Measurements from ENCODE around the gene CLCF1. TPM values are rescaled to one million over a fixed set of nuclear protein-coding genes. Genes with fewer than 3 reads are reported as not detected.

CLCF1 gene
- total and polyA plus RNA-seq, 2 of the 13 experiments (the other 11 are each of a cell fraction or from before 2014, with no cell fraction given) = 0.49 to 0.78 TPM

- no TSS peak for BruUV-seq (replicated peaks)
- no peak overlapping the region for H3K4me3 ChIP-seq (replicated peaks in 1 of 3; ENCODE audit: insufficient read depth in 1 of 3, low read depth in 2 of 3, low read length in 3 of 3)
- H2AFZ ChIP-seq (ENCODE audit: low read length) = no peak overlapping the region
- H3K36me3 ChIP-seq (replicated peaks in 1 of 2; ENCODE audit: control insufficient read depth in 1 of 2, insufficient read depth in 2 of 2, low read length in 2 of 2) = no peaks in the 10 kb centered on the region
- DNase-seq (ENCODE audit: low spot score) (no peak), ATAC-seq (no peak), FAIRE-seq (no peak)
- H3K9me3 ChIP-seq (ENCODE audit: low read length) = no peaks in the 10 kb centered on the region
- WGBS (ENCODE audit: low lambda C conversion rate) = 15% methylated on average over 7 of the region's 18 CpGs
- no peaks in the 10 kb centered on the region for H4K20me1 ChIP-seq (ENCODE audit: insufficient read depth, low read length)
- H3K27ac ChIP-seq (ENCODE audit: extremely low read length, insufficient read depth, low read length) = no peak overlapping the region
- H3K4me1 ChIP-seq (ENCODE audit: insufficient read depth, low read length) = peaks cover 71% of the 10 kb centered on the region
- in situ Hi-C loops (cut with HindIII; ENCODE audit: extremely low pct_ligation_motif_present, low pct_unique_long_range_greater_than_20kb) = no loop called here
- no peak for TF ChIP-seq NFE2L1 (CRISPR knock-in tag; IDR thresholded peaks at IDR 0.05; ENCODE audit: borderline replicate concordance)
- TF ChIP-seq HNRNPUL1 (IDR thresholded peaks at IDR 0.05; ENCODE audit: low read depth, low read length) = no peak
- no peak for TF ChIP-seq SETDB1 (CRISPR knock-in tag; IDR thresholded peaks at IDR 0.05; ENCODE audit: borderline replicate concordance)
- TF ChIP-seq ISX (CRISPR knock-in tag; conservative IDR thresholded peaks at IDR 0.05) = no peak
- no peak for TF ChIP-seq BORCS8-MEF2B (CRISPR knock-in tag; IDR thresholded peaks at IDR 0.05)
- no peak for TF ChIP-seq TBX2 (CRISPR knock-in tag; IDR thresholded peaks at IDR 0.05; ENCODE audit: borderline replicate concordance)
- no peak for TF ChIP-seq ZNF468 (CRISPR knock-in tag; IDR thresholded peaks at IDR 0.05)
- no peak for TF ChIP-seq NFATC3 (CRISPR knock-in tag; IDR thresholded peaks at IDR 0.05)
- no peak for TF ChIP-seq TOE1 (CRISPR knock-in tag; IDR thresholded peaks at IDR 0.05)
- intact Hi-C loops (cut with micrococcal nuclease; ENCODE audit: unreplicated experiment) = no loop called here
- no peaks in the 10 kb centered on the region for H3K79me2 ChIP-seq (ENCODE audit: insufficient read depth, low read length)
- H3K4me2 ChIP-seq (ENCODE audit: low read depth, low read length) = no peak overlapping the region
- H3K9ac ChIP-seq (ENCODE audit: insufficient read depth, low read depth, low read length) = no peak overlapping the region
- POLR2A ChIA-PET = interaction anchor here (2.2 kb wide), 1 partner anchor 12 kb away, joined by 8 read pairs; no protein-coding TSS in a partner anchor
- CTCF ChIA-PET (ENCODE audit: low intra/inter-chr PET ratio, low total read pairs) = no interaction called here
- H3K27me3 ChIP-seq (ENCODE audit: control insufficient read depth in 1 of 2, insufficient read depth in 2 of 2, low read length in 2 of 2) = peaks cover 3 to 34% of the 10 kb centered on the region in 2 experiments; a peak in 4 of 5 replicates
These were observed 35.2 kb upstream of the CLCF1 start for GRCh38 chr11:67408437-67409200.

Data from HepG2 (cell line).